OCI-M1 (cell line): ENCODE results near the gene COPZ1.

Source experiments
- DNase-seq: peaks from one replicate; lab custom pipeline; 2025; lab: John Stamatoyannopoulos, UW

Gene COPZ1

DNA sequence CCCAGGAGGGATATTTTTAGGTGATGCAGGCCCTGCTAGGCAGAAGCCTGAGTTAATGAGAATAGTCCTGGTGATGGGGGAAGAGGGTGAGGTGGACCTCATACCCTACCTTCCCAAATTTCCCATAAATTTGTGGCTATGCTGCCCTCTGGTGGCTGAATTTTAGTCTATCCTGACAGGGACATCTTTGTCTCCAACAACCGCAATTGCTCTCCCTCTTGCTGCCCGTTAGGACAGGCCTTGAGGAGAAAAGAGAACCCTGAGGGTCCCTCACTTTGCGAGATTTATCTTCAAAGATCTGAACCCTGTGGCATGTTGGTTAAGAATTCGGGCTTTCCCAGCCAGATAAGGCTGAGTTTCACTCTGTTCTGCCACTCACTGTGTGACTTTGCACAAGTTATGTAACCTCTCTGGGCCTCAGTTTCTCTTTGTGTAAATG, 69.4 kb downstream of the COPZ1 start:
- peak; percentile 91 for DNase-seq

DNA sequence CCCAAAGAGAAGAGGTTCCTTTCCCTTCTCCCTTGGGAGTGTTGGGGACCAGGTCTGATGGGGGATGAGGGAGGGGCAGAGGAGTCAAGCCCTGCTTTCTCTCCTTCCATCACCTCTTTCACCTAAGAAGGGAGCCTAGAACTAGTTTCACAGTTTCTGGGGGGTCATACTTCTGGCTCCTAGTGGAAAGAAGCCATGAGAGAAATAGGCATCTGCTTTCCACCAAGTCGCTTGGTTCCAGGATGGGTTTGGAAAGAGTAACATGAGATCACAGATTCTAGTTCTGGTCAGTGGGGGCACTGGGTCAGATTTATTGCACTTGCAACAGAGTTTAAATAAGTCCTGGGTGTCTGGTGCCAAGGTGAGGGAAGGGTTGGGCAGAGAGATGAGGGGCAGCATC, 70.1 kb downstream of the COPZ1 start:
- DNase-seq = no peak

DNA sequence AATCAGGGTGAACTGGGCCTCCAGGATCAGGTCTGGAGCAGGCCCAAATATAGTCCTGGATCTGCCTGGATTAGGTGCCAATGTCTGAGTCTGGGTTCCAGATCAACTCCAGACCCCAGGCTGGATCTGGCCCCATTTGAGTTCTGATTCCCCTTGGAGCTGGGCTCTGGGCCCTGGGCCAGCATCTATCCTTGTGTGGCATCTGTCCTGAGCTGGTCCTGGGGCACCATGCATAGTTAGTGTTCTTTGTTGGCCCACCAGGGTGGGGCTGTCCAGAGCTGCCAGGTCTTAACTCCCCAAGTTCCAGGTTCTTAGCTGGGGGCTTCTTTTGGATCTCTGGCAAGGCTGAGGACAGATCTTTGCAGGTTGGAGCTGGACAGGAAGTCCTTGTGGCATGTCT, 70.6 kb downstream of the COPZ1 start:
- DNase-seq = no peak

DNA sequence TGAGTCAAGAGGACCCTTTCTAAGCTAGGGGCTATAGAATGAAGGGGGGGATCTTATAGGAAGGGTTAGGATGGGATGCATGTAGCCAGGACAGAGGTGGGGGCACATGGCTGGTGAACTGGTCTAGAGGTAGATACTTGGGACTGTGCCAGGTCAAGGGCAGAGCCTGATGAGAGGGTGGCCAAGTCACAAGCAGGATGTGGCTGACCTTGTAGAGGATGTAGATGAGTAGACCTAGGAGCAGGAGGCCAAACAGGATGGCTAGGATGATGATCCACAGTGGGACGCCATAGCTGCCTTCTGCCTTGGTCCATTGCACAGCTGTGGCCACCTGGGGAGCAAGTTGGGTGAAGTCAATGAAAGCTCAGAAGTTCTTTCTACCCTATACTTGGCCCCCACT, 72.2 kb downstream of the COPZ1 start:
- no peak for DNase-seq

DNA sequence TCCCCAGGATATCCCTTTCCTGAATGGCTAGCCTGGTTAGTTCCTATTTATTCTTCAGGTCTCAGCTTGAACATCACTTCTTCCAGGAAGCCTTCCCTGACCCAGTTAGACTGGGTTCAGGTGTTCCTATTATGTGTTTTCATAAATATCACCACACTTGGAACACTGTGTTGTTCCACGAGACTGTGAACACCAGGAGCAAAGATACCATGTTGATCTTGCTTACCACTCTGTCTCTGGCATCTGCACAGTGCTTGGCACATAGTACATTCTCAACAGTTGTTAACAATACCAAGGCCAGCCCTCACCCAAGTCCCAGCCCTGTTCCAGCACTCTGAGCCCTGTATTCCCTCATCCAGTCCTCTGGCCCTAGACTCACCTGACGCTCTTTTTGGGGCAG, 73.3 kb downstream of the COPZ1 start:
- no peak for DNase-seq

DNA sequence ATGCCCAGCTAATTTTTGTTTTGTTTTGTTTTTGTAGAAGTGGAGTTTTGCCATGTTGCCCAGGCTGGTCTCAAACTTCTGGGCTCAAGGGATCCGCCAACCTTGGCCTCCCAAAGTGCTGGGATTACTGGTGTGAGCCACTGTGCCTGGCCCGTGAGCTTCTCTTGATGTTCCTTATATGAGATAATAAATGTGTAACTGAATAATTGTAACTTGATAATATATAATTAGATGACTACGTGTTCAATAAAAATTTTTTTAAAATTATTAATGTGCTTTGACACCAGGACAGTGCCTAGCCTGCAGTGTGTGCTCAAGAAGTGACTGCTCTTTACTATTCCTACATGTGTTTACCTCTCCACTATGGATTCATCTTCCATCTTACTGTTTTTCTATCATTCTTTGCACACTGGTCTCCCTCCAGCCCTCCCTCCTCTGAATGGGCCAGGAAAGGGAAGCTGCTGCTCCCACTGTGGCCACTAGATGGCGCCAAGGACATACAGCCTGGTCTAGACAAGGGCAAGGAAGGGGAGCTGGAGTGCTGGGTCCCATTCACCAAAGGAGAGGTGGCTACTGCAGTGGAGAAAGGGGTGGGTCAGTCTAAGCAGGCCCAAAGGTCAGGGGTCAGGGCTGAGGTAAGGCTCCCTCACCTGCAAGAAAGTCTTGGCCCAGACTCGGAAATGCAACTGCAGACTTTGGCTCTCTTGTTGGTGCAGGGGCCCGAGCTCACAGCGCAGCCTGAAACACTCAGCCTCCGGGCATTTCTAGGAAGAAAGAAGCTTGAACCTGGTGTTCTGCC, 74.3 kb downstream of the COPZ1 start:
- DNase-seq = peak; percentile 91

DNA sequence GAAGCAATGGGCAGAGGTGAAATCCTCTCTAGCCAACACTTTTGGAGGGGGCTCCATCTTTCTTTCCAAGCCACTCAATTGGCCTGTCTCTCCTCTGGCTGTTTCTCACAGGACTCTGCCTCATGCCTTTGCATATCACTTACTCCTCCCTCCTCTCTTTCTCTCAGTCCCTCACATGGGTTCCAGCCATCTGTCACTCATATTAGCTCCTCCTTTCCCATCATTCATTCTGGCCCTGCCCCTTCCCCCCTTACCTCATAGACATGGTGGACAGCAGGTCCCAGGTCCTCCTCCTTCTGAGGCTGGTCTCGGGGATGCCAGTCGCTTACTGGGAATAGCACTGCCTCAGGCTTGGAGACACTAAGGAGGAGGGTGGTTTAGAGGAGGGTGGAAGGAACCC, 76.2 kb downstream of the COPZ1 start:
- DNase-seq = no peak
